GM06990 (cell line): ENCODE measurements around the gene KIF13A.

ENCODE experiments used
- DNase-seq: peaks from one replicate; pipeline ENCODE4 v3.0.0-alpha.2; 2011; ENCODE audit not compliant: insufficient read length; ENCODE audit errors: extremely low read depth
- H3K27me3 ChIP-seq: replicated peaks from 2 replicates; pipeline ENCODE4 v1.6.0; 2011; ENCODE audit warnings: low read length; ENCODE audit not compliant: control insufficient read depth, insufficient read depth
- H3K36me3 ChIP-seq: 2 replicates; pipeline ENCODE4 v1.5.1; 2011; ENCODE audit warnings: low read length; ENCODE audit not compliant: control insufficient read depth, insufficient read depth
- H3K4me3 ChIP-seq: replicated peaks from 2 replicates; pipeline ENCODE4 v1.5.1; 2011; ENCODE audit warnings: low read depth, mild to moderate bottlenecking, control low read depth, low read length
- TF ChIP-seq, protein P1 (sequence below): IDR thresholded peaks from 2 replicates; pipeline ENCODE4 v1.5.1; 2011; ENCODE audit warnings: low read length, control low read depth, mild to moderate bottlenecking, inconsistent platforms; ENCODE audit not compliant: insufficient read depth, poor library complexity, severe bottlenecking

Gene KIF13A

DNA sequence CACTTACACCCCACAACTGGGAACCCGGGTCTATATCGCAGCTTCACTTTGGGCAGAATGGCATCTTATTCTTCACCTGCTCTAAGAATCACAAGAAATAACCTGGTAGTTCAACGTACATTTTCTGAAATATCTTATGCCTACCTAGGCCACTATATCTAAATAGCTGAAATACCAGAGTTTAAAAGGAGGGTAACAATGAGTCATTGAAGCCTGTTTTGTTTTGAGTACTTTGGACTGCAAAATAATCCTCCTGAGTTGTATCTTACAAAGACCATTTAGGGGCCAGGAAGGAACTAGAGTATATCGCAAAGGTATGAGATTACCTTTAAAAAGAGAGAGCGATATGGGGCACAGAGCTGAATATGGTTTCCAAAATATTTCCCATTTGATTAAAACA lies 184.0 kb downstream of the KIF13A start:
- Histone ChIP-seq H3K36me3 (no peaks in the 10 kb centered on the region), H3K27me3 (no peaks in the 10 kb centered on the region), H3K4me3 (no peak overlapping the region)
- no peak for DNase-seq
- TF ChIP-seq, protein P1, sequence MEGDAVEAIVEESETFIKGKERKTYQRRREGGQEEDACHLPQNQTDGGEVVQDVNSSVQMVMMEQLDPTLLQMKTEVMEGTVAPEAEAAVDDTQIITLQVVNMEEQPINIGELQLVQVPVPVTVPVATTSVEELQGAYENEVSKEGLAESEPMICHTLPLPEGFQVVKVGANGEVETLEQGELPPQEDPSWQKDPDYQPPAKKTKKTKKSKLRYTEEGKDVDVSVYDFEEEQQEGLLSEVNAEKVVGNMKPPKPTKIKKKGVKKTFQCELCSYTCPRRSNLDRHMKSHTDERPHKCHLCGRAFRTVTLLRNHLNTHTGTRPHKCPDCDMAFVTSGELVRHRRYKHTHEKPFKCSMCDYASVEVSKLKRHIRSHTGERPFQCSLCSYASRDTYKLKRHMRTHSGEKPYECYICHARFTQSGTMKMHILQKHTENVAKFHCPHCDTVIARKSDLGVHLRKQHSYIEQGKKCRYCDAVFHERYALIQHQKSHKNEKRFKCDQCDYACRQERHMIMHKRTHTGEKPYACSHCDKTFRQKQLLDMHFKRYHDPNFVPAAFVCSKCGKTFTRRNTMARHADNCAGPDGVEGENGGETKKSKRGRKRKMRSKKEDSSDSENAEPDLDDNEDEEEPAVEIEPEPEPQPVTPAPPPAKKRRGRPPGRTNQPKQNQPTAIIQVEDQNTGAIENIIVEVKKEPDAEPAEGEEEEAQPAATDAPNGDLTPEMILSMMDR, result no peak

DNA sequence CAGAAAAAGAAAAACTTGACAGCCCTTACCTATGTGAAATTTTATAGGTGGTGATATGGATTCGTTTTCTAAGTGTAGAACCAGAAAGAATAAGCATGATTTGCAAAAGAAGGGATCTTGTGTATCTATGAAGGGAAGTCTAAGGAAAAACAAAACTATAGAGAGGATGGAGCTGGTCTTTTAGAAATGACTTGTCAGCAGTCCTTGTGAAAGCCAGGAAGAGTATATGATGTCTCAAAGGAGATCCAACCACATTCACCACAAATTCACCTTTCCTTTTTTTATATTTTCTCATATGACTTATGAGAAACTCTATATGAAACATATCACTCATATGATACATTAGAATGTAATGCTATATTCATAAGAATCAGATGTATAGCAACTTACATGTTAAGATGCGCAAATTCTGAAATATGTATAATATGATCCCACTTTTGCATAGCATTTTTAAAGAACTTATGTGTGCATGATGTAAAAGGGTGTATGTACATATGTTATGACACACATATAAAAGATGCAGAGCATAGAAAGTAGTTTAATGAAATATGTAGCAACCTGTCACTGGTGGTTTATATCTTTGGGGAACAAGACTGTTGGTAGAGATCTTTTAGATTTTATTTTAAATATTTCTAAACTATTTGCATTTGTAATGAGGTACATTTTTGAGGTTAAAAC lies 188.8 kb downstream of the KIF13A start:
- no peak overlapping the region for H3K4me3 ChIP-seq
- H3K36me3 ChIP-seq, result no peaks in the 10 kb centered on the region
- TF ChIP-seq, protein P1, result no peak
- no peaks in the 10 kb centered on the region for H3K27me3 ChIP-seq
- no peak for DNase-seq

DNA sequence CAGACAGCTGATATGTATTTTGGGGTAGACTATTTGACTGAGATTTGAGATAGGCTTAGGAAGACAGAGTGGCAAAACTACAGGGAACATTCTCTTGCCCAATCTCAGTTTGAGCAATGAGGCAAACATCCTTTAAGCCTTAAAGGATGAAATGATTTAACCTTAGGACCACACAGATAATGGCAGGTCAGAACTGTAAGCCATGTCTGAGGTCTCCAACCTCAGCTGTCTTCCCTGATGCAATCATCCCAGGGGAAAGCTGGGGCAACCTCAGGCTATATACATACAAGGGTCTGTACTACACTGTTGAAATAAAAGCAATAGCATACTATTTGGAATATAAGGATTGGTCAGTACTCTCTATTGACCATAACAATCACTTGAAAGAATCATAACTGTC lies 196.9 kb downstream of the KIF13A start:
- no peaks in the 10 kb centered on the region for H3K36me3 ChIP-seq
- H3K4me3 ChIP-seq, result no peak overlapping the region
- TF ChIP-seq, protein P1, result no peak
- no peaks in the 10 kb centered on the region for H3K27me3 ChIP-seq
- no peak for DNase-seq

DNA sequence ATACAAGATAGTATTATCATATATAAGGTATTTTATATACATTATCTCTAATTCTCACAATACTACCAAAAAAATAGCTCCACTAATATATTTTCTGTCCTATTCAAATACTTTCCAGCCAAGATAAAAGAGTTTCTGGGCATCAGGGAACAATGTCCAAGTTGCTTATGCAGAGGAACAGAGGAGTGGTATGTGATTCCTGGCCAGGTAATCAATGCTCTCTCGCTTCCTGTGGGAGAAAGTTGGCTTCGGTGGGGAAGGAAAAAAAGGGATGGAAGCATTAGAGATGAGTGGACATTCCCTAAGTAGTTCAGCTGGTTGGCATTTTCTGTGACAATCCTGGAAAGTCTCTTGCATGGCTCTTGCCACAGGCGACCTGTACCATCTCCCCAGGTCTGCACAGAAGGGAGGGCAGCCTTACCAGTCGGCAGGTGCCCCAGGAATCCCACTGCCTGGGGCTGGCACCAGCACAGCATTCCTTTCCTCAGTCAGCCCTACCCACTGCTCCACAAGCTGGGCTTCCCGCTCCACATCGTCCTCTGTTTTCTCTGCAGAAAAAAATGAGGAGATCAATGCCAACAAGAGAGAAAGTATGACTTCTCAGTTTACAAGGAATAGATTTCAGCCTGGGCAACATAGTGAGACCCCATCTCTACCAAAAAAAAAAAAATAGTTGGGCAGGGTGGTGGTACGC lies 202.2 kb downstream of the KIF13A start:
- DNase-seq, result no peak
- H3K36me3 ChIP-seq, result no peaks in the 10 kb centered on the region
- H3K4me3 ChIP-seq, result no peak overlapping the region
- TF ChIP-seq, protein P1, result no peak
- no peaks in the 10 kb centered on the region for H3K27me3 ChIP-seq

DNA sequence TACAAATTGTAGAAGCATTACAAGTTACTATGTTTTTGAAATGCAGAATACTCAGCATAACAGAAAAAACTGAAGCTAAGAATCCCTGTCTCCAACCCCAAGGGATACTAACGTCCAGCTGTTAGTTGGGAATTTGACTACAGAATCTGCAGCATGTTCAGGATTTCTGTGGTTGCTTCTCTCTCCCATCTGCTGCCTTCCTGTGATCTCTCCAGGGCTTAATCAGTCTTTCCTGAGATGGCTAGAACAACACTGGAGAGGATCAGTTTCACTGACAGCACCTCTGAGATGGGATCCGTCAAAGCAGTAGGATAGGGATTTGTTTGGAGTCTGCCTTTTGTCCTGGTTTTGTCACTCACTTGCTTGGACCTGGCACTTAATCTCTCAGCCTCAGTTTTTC lies 207.4 kb downstream of the KIF13A start:
- Histone ChIP-seq H3K27me3 (no peaks in the 10 kb centered on the region), H3K4me3 (no peak overlapping the region), H3K36me3 (no peaks in the 10 kb centered on the region)
- DNase-seq, result no peak
- TF ChIP-seq, protein P1, result no peak
